ENCODE data around the gene GRIP2.

GRCh38 chr3:14552041-14552648, 12.0 kb upstream of the GRIP2 start:
- TF ChIP-seq EZH2 (IDR thresholded peaks at IDR 0.05; ENCODE audit: borderline replicate concordance) (no peak), CTCF (IDR thresholded peaks at IDR 0.05; ENCODE audit: poor library complexity) (no peak), EZH2phosphoT487 (IDR thresholded peaks at IDR 0.05; ENCODE audit: low read depth, severe bottlenecking, unreplicated experiment) (no peak)

All from hepatocyte (in vitro differentiated cells).